ENCODE data around the gene OR8A1. TPM values are rescaled to one million over a fixed set of nuclear protein-coding genes. Genes with fewer than 3 reads are reported as not detected.
"Not testable (repeated sequence)": the region's sequence is repeated elsewhere in the genome, so short reads cannot be mapped to it uniquely, and the experiment has no call there.

The OR8A1 gene
- total RNA-seq, 1 experiment from 2014 or later, result not detected

GRCh38 chr11:124597626-124598025 is 27.8 kb downstream of the OR8A1 start:
- POLR2A ChIA-PET, result no interaction called here

GRCh38 chr11:124600621-124601320 is 31.0 kb downstream of the OR8A1 start:
- H3K9me3 Mint-ChIP-seq (ENCODE audit: unreplicated experiment), result no peaks in the 10 kb centered on the region
- H3K4me1 Mint-ChIP-seq (ENCODE audit: low read depth, unreplicated experiment), result peaks cover 7% of the 10 kb centered on the region
- H3K4me3 Mint-ChIP-seq (ENCODE audit: unreplicated experiment), result no peak overlapping the region
- Histone ChIP-seq H3K27me3 (replicated peaks; ENCODE audit: control insufficient read depth, insufficient read depth, low read length) (no peaks in the 10 kb centered on the region), H3K9me3 (no peaks in the 10 kb centered on the region), H3K36me3 (ENCODE audit: control insufficient read depth, insufficient read depth, low read length) (no peaks in the 10 kb centered on the region), H3K4me1 (no peaks in the 10 kb centered on the region), H3K4me3 (ENCODE audit: low read depth, low read length) (no peak overlapping the region)
- no TSS peak for BruUV-seq (replicated peaks)
- no peaks in the 10 kb centered on the region for H3K36me3 Mint-ChIP-seq (ENCODE audit: insufficient read depth, unreplicated experiment)
- DNase-seq, result no peak
- no peak for TF ChIP-seq CTCF (IDR thresholded peaks at IDR 0.05; ENCODE audit: insufficient read depth in 1 of 2, low read depth in 1 of 2, low read length in 1 of 2, severe bottlenecking in 1 of 2, unreplicated experiment in 1 of 2)
- no peak overlapping the region for H3K27ac Mint-ChIP-seq (ENCODE audit: unreplicated experiment)
- peaks cover 22% of the 10 kb centered on the region for H3K27me3 Mint-ChIP-seq (ENCODE audit: insufficient read depth, unreplicated experiment)
- CTCF ChIA-PET, result no interaction called here
- intact Hi-C loops (cut with micrococcal nuclease; ENCODE audit: unreplicated experiment), result no loop called here
- POLR2A ChIA-PET, result no interaction called here

More at GRCh38 chr11:124597626-124598025, 27.8 kb downstream of the OR8A1 start:
- Mint-ChIP-seq H3K4me1 (ENCODE audit: low read depth, unreplicated experiment) (no peaks in the 10 kb centered on the region), H3K4me3 (ENCODE audit: unreplicated experiment) (no peak overlapping the region), H3K27ac (ENCODE audit: unreplicated experiment) (no peak overlapping the region), H3K9me3 (ENCODE audit: unreplicated experiment) (no peaks in the 10 kb centered on the region), H3K36me3 (ENCODE audit: insufficient read depth, unreplicated experiment) (no peaks in the 10 kb centered on the region), H3K27me3 (ENCODE audit: insufficient read depth, unreplicated experiment) (peaks cover 16% of the 10 kb centered on the region)
- Histone ChIP-seq H3K36me3 (ENCODE audit: control insufficient read depth, insufficient read depth, low read length) (no peaks in the 10 kb centered on the region), H3K9me3 (no peaks in the 10 kb centered on the region), H3K4me3 (ENCODE audit: low read depth, low read length) (no peak overlapping the region), H3K27me3 (replicated peaks; ENCODE audit: control insufficient read depth, insufficient read depth, low read length) (no peaks in the 10 kb centered on the region), H3K4me1 (no peaks in the 10 kb centered on the region)
- TF ChIP-seq CTCF (IDR thresholded peaks at IDR 0.05; ENCODE audit: insufficient read depth in 1 of 2, low read depth in 1 of 2, low read length in 1 of 2, severe bottlenecking in 1 of 2, unreplicated experiment in 1 of 2), result no peak
- CTCF ChIA-PET, result no interaction called here
- intact Hi-C loops (cut with micrococcal nuclease; ENCODE audit: unreplicated experiment), result no loop called here
- no peak for DNase-seq
- no TSS peak for BruUV-seq (replicated peaks)

GRCh38 chr11:124602193-124602592 is 32.4 kb downstream of the OR8A1 start:
- no peaks in the 10 kb centered on the region for H3K36me3 ChIP-seq (ENCODE audit: control insufficient read depth, insufficient read depth, low read length)
- Mint-ChIP-seq H3K36me3 (ENCODE audit: insufficient read depth, unreplicated experiment) (no peaks in the 10 kb centered on the region), H3K27ac (ENCODE audit: unreplicated experiment) (no peak overlapping the region), H3K27me3 (ENCODE audit: insufficient read depth, unreplicated experiment) (peaks cover 15% of the 10 kb centered on the region), H3K9me3 (ENCODE audit: unreplicated experiment) (no peaks in the 10 kb centered on the region), H3K4me3 (ENCODE audit: unreplicated experiment) (no peak overlapping the region), H3K4me1 (ENCODE audit: low read depth, unreplicated experiment) (peaks cover 7% of the 10 kb centered on the region)
- H3K9me3 ChIP-seq, result peaks cover 2% of the 10 kb centered on the region; the same call in 1 of the 2 replicates
- H3K27me3 ChIP-seq (replicated peaks; ENCODE audit: control insufficient read depth, insufficient read depth, low read length), result no peaks in the 10 kb centered on the region
- no peak for DNase-seq
- H3K4me3 ChIP-seq (ENCODE audit: low read depth, low read length), result no peak overlapping the region
- CTCF ChIA-PET, result no interaction called here
- no peaks in the 10 kb centered on the region for H3K4me1 ChIP-seq
- intact Hi-C loops (cut with micrococcal nuclease; ENCODE audit: unreplicated experiment), result no loop called here
- no peak for TF ChIP-seq CTCF (IDR thresholded peaks at IDR 0.05; ENCODE audit: insufficient read depth in 1 of 2, low read depth in 1 of 2, low read length in 1 of 2, severe bottlenecking in 1 of 2, unreplicated experiment in 1 of 2)
- no TSS peak for BruUV-seq (replicated peaks)
- POLR2A ChIA-PET, result no interaction called here

GRCh38 chr11:124602723-124603122 is 32.9 kb downstream of the OR8A1 start:
- not testable (repeated sequence) for DNase-seq

More at GRCh38 chr11:124602723-124603122, 32.9 kb downstream of the OR8A1 start:
- POLR2A ChIA-PET; H3K4me3 Mint-ChIP-seq (ENCODE audit: unreplicated experiment); H3K4me1 Mint-ChIP-seq (ENCODE audit: low read depth, unreplicated experiment); BruUV-seq (replicated peaks); H3K36me3 ChIP-seq (ENCODE audit: control insufficient read depth, insufficient read depth, low read length); H3K36me3 Mint-ChIP-seq (ENCODE audit: insufficient read depth, unreplicated experiment); H3K27ac Mint-ChIP-seq (ENCODE audit: unreplicated experiment); CTCF ChIA-PET; H3K9me3 ChIP-seq; H3K9me3 Mint-ChIP-seq (ENCODE audit: unreplicated experiment); H3K27me3 ChIP-seq (replicated peaks; ENCODE audit: control insufficient read depth, insufficient read depth, low read length); intact Hi-C loops (cut with micrococcal nuclease; ENCODE audit: unreplicated experiment); H3K4me3 ChIP-seq (ENCODE audit: low read depth, low read length); H3K4me1 ChIP-seq: not testable (repeated sequence)
- peaks cover 15% of the 10 kb centered on the region for H3K27me3 Mint-ChIP-seq (ENCODE audit: insufficient read depth, unreplicated experiment)

All from Caco-2 (cell line).